ENCODE data around the gene RAD51B.

RAD51B gene

DNA sequence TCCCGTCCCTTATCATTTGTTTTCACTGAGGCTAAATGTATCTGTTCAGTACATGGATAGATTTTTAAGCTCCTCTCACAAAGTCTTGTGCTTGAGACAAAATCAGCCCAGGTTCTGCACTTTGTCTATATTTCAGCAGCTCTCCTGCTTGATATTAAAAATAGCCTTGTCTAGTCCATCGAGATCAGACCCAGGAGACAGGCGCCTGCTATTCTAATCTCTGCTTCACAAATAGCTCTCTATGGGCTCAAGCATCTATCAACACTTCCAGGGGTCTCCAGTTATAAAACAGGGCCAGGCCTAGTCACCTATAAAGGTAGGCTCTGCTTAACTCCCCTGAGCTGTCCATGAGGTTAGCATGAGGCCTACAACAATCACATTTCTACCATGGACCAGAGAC lies 910.8 kb downstream of the RAD51B start:
- Mint-ChIP-seq H3K27ac (peak overlapping the region; percentile 73), H3K4me3 (no peak overlapping the region), H3K9me3 (no peaks in the 10 kb centered on the region), H3K36me3 (peaks cover 6% of the 10 kb centered on the region), H3K4me1 (peaks cover 55% of the 10 kb centered on the region)
- no peak for ATAC-seq
- no peak for DNase-seq (ENCODE audit: low spot score in 2 of 2)

DNA sequence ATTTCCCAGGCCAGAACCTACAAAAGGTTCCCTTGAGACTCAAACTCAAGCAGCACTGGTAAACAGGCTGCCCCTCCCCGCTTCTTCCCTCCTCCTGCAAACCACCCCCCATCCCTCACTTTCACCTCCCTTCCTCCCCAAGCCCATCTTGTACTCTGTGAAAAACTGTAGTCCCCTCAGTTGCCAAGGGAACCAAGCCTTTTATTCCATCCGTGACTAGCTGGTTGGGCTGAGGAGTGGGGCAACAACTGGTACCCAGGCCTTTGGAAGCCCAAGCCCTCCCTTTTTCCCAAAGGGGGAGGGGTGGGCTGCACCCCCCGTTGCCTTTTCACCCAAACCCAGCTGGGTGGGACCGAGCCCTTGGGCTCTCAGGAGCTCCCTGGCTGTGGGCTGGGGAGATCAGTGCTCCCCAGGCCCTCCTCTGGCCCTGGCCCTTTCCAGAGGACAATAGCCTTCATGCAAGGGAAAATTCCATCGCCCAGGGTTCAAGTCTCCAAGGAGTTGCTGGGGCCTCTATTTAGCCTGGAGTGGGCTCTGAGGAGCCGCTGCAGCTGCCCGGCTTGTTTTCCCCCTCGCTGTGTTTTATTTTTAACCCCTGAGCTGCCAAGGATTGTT lies 911.3 kb downstream of the RAD51B start:
- peak overlapping the region; percentile 73 for H3K27ac Mint-ChIP-seq
- peaks cover 6% of the 10 kb centered on the region for H3K36me3 Mint-ChIP-seq
- peaks cover 57% of the 10 kb centered on the region for H3K4me1 Mint-ChIP-seq
- no peaks in the 10 kb centered on the region for H3K9me3 Mint-ChIP-seq
- H3K4me3 Mint-ChIP-seq: no peak overlapping the region
- ATAC-seq (no peak), DNase-seq (ENCODE audit: low spot score in 2 of 2) (no peak)

DNA sequence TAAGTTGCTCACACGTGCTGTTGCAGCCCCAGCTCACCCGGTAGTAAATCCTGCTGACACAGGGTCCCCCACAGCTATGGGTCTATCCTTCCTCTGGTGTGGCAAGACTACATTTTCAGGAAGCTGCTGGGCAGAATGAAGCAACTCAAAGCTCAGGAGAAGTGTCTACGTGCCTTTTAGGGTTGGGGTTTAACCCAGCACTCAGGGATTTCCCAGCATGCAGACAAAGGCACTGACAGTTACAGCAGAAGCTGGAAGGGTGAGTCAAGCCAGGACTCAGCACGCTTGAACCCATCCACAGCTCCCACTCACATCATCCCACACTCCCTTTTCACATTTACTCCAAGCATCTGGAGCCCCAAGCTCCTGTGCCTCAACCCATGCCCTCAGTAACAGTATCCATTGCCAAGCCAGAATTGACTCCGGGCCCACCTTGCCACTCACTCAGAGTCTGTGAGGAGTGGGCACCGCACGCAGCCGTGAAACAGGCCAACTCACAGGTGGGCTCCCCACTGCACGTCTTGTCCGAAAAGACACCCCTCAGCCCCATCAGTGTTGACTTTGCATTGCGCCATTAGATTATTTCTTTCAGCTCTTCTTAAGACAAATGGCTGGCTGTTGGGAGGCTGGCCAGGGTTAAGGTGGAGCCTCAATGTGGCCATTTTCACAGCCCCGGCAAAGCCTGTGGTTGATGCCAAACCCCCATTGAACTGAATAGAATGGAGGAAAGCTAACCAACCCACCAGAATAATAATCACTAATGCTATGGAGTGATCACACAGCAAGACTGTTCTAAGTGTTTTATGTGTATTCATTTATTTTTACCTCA lies 913.7 kb downstream of the RAD51B start:
- peak overlapping the region; percentile 68 for H3K4me3 Mint-ChIP-seq

DNA sequence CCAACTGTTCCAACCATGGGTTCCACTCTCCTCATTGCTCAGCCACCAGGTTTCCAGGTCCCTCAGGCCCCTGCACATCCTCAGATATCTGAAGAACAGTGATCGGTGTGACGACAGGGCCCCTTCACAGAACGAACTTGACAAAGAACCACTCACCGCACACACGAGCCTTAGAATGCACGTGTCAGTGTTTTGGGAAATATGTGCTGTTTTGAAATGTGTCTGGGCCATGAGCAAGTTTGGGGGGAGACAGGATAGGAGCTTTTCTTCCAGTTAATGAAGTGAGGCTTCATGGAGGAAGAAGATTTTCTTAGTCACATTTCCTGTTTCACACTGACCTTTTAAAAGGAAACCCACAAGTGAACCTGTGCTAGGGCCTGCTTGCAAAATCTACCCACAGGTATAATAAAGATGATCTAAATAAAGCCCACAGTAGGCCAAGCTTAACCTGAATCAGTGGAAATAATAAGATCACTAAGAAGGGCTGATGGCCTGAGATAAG lies 914.7 kb downstream of the RAD51B start:
- ATAC-seq: peak; percentile 84
- Mint-ChIP-seq H3K9me3 (no peaks in the 10 kb centered on the region), H3K4me3 (peak overlapping the region; percentile 68), H3K27ac (peak overlapping the region; percentile 74), H3K36me3 (peaks cover 6% of the 10 kb centered on the region), H3K4me1 (peaks cover 73% of the 10 kb centered on the region)
- DNase-seq (ENCODE audit: low spot score in 2 of 2): peak; percentile 22 to 63

More for the DNA sequence above, 913.7 kb downstream of the RAD51B start:
- DNase-seq (ENCODE audit: low spot score in 2 of 2) (peak in 1 of 2 donors; percentile 55), ATAC-seq (peak; percentile 70)
- peaks cover 70% of the 10 kb centered on the region for H3K4me1 Mint-ChIP-seq
- H3K27ac Mint-ChIP-seq: peak overlapping the region; percentile 74
- H3K36me3 Mint-ChIP-seq: peaks cover 6% of the 10 kb centered on the region
- H3K9me3 Mint-ChIP-seq: no peaks in the 10 kb centered on the region

- Mint-ChIP-seq H3K9me3 (no peaks in the 10 kb centered on the region), H3K4me1 (peaks cover 69% of the 10 kb centered on the region), H3K4me3 (no peak overlapping the region), H3K27ac (peak overlapping the region; percentile 82), H3K36me3 (peaks cover 6% of the 10 kb centered on the region)
- ATAC-seq (no peak), DNase-seq (ENCODE audit: low spot score in 2 of 2) (no peak)
Measured at GRCh38 chr14:68735856-68736255, 916.3 kb downstream of the RAD51B start.

DNA sequence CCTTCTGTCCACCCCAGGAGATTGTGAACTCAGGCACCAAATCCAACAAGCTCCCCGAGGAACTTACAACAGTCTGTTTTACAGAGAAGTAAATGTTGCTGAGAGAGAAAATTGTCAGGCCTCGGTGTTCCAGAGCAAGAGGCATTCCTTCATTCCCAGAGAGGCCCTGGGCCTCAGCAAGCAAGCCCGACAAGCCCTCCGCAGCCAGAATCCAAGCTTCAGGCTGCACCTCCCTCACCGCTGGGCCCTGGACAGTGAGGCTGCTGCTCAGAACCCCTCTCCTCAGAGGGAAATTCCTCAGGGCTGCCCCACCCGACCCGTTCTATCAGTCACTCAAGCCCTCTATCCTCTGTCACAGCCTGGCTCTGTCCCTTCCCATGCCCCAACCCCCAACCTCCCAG lies 916.9 kb downstream of the RAD51B start:
- H3K9me3 Mint-ChIP-seq: no peaks in the 10 kb centered on the region
- no peak for ATAC-seq
- H3K4me3 Mint-ChIP-seq: no peak overlapping the region
- peaks cover 6% of the 10 kb centered on the region for H3K36me3 Mint-ChIP-seq
- DNase-seq (ENCODE audit: low spot score in 2 of 2): no peak
- H3K27ac Mint-ChIP-seq: peak overlapping the region; percentile 82
- H3K4me1 Mint-ChIP-seq: peaks cover 71% of the 10 kb centered on the region

- H3K4me3 Mint-ChIP-seq: no peak overlapping the region
- peaks cover 69% of the 10 kb centered on the region for H3K4me1 Mint-ChIP-seq
- ATAC-seq: no peak
- H3K27ac Mint-ChIP-seq: peak overlapping the region; percentile 82
- H3K36me3 Mint-ChIP-seq: peaks cover 6% of the 10 kb centered on the region
- no peaks in the 10 kb centered on the region for H3K9me3 Mint-ChIP-seq
- no peak for DNase-seq (ENCODE audit: low spot score in 2 of 2)
Measured at GRCh38 chr14:68737086-68737485, 917.5 kb downstream of the RAD51B start.

DNA sequence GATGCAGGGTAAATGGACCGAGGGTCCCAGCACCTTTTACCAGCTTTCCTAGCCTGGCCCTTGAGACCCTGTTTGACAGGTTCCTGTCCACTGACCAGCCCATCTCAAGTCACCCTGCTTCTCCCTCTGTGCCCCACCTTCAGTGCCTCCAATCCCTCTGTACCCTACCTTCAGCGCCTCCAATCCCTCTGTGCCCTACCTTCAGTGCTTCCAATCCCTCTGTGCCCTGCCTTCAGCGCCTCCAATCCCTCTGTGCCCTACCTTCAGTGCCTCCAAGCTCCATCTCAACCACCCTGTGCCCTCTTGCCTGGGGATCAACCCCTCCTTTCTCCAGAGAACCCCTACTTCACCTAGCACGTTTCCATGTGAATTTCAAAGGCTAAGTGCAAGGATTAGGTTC lies 919.0 kb downstream of the RAD51B start:
- Mint-ChIP-seq H3K4me1 (peaks cover 54% of the 10 kb centered on the region), H3K4me3 (no peak overlapping the region), H3K36me3 (peaks cover 6% of the 10 kb centered on the region), H3K9me3 (no peaks in the 10 kb centered on the region), H3K27ac (peak overlapping the region; percentile 82)
- no peak for ATAC-seq
- no peak for DNase-seq (ENCODE audit: low spot score in 2 of 2)

GRCh38 chr14:68739701-68740100 lies 920.1 kb downstream of the RAD51B start:
- no peak for DNase-seq (ENCODE audit: low spot score in 2 of 2)
- Mint-ChIP-seq H3K36me3 (peaks cover under 1% of the 10 kb centered on the region), H3K9me3 (no peaks in the 10 kb centered on the region), H3K4me3 (no peak overlapping the region), H3K27ac (no peak overlapping the region), H3K4me1 (peaks cover 43% of the 10 kb centered on the region)
- no peak for ATAC-seq

GRCh38 chr14:68740788-68741476 lies 921.4 kb downstream of the RAD51B start:
- no peaks in the 10 kb centered on the region for H3K36me3 Mint-ChIP-seq
- no peaks in the 10 kb centered on the region for H3K9me3 Mint-ChIP-seq
- peak overlapping the region; percentile 12 for H3K27ac Mint-ChIP-seq
- no peak overlapping the region for H3K4me3 Mint-ChIP-seq
- H3K4me1 Mint-ChIP-seq: peaks cover 35% of the 10 kb centered on the region
- DNase-seq (ENCODE audit: low spot score in 2 of 2) (no peak), ATAC-seq (no peak)

GRCh38 chr14:68741477-68741791 lies 921.9 kb downstream of the RAD51B start:
- H3K27ac Mint-ChIP-seq: no peak overlapping the region
- no peak for DNase-seq (ENCODE audit: low spot score in 2 of 2)
- no peak for ATAC-seq
- H3K4me3 Mint-ChIP-seq: no peak overlapping the region
- peaks cover 30% of the 10 kb centered on the region for H3K4me1 Mint-ChIP-seq
- H3K36me3 Mint-ChIP-seq: no peaks in the 10 kb centered on the region
- H3K9me3 Mint-ChIP-seq: no peaks in the 10 kb centered on the region

GRCh38 chr14:68741839-68742470 lies 922.4 kb downstream of the RAD51B start:
- no peak for DNase-seq (ENCODE audit: low spot score in 2 of 2)
- Mint-ChIP-seq H3K36me3 (no peaks in the 10 kb centered on the region), H3K9me3 (no peaks in the 10 kb centered on the region), H3K4me1 (peaks cover 25% of the 10 kb centered on the region), H3K27ac (no peak overlapping the region), H3K4me3 (no peak overlapping the region)
- ATAC-seq: peak; percentile 58

GRCh38 chr14:68744613-68745012 lies 925.0 kb downstream of the RAD51B start:
- no peaks in the 10 kb centered on the region for H3K36me3 Mint-ChIP-seq
- H3K4me3 Mint-ChIP-seq: no peak overlapping the region
- ATAC-seq (no peak), DNase-seq (ENCODE audit: low spot score in 2 of 2) (no peak)
- no peaks in the 10 kb centered on the region for H3K9me3 Mint-ChIP-seq
- H3K4me1 Mint-ChIP-seq: peaks cover 12% of the 10 kb centered on the region
- no peak overlapping the region for H3K27ac Mint-ChIP-seq

DNA sequence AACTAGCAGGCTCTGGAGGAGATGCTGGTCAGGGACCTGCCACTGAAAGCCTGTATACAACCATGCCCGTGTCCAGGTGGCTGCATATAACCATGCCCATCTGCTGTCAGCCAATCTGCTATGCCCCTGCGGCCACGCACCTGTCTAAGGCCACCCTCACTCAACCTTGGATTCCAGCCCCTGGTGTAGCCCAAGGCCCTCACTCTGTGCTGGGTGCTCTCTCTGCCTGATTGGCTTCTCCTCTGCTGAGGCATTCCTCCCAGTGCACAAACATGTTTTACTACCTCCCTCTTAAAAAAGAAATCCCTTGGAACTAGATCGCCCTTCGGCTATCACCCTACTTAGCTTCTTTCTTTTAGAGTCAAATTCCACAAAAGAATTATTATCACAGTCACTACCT lies 927.8 kb downstream of the RAD51B start:
- Mint-ChIP-seq H3K27ac (no peak overlapping the region), H3K9me3 (no peaks in the 10 kb centered on the region), H3K36me3 (no peaks in the 10 kb centered on the region), H3K4me1 (peaks cover 5% of the 10 kb centered on the region), H3K4me3 (no peak overlapping the region)
- no peak for DNase-seq (ENCODE audit: low spot score in 2 of 2)
- ATAC-seq: no peak

DNA sequence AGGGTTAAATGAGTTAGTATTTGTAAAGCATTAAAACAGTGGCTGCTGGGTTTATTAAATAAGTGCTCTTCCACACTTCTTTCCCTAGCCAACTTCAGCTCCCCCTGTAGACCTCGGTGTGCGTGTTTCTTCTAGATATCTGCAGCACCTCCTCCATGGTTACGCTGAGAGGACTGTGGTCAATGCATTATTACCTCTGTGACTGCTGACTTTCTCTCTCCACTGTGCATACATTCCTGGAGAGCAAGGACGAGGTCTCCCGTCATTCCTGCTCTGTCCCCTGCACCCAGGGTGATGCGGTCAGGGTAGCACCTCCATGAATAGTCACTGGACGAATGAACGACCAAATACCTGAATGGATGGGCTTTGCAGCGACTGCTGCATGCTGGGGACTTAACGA lies 928.7 kb downstream of the RAD51B start:
- no peak for ATAC-seq
- no peak overlapping the region for H3K27ac Mint-ChIP-seq
- peaks cover 5% of the 10 kb centered on the region for H3K4me1 Mint-ChIP-seq
- no peak overlapping the region for H3K4me3 Mint-ChIP-seq
- H3K36me3 Mint-ChIP-seq: no peaks in the 10 kb centered on the region
- DNase-seq (ENCODE audit: low spot score in 2 of 2): no peak
- no peaks in the 10 kb centered on the region for H3K9me3 Mint-ChIP-seq
